DND-41 (cell line): ENCODE data around the gene MTA2.

Experiments
- CTCF ChIP-seq: IDR thresholded peaks from 2 replicates; pipeline ENCODE4 v1.5.1; 2012; ENCODE audit warnings: borderline replicate concordance, low read length, moderate library complexity, mild to moderate bottlenecking; ENCODE audit not compliant: poor library complexity, severe bottlenecking; ENCODE audit errors: extremely low read depth
- EZH2 ChIP-seq: IDR thresholded peaks from 3 replicates; pipeline ENCODE4 v1.6.1; 2012; ENCODE audit warnings: borderline replicate concordance, low read depth, mild to moderate bottlenecking, moderate library complexity, low read length, inconsistent platforms; ENCODE audit not compliant: severe bottlenecking

GRCh38 chr11:62553839-62554361 is 47.8 kb downstream of the MTA2 start:
- TF ChIP-seq CTCF (no peak), EZH2 (no peak)
